ENCODE data around the gene ID3.
"Not testable (repeated sequence)": the region's sequence is repeated elsewhere in the genome, so short reads cannot be mapped to it uniquely, and the experiment has no call there.

Gene ID3

DNA sequence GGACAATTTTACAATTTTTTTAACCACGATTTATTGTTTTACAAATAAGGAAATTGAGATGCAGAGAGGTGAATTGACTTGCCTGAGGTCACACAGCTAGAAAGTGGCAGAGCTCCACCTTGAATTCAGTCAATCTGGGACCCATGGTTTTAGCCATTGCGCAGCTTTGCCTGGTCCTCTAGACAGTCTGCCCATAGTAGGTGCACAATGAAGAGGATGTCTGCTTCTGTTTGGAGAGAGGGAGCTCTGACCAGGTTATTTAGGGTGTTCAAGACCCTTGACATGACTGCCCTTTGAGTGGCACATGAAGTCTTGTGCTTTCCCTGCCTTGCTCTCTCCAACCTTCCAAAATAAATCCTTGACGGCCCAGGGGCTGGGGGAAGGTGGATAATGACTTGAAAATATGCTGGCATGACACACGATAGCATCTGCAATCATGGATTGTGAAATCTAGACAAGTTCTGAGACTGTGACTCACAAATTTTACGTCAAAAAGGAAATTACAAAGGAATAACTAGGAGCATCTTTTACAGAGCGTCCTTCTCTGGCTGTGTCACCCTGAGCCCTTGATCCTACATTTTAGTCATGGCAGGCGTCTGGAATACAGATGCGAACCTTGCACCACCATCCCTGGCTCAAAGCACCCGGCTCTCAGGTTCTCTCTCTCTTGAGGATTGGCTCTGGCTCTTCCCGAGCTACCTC lies 26.2 kb upstream of the ID3 start:
- TF ChIP-seq, protein P1, sequence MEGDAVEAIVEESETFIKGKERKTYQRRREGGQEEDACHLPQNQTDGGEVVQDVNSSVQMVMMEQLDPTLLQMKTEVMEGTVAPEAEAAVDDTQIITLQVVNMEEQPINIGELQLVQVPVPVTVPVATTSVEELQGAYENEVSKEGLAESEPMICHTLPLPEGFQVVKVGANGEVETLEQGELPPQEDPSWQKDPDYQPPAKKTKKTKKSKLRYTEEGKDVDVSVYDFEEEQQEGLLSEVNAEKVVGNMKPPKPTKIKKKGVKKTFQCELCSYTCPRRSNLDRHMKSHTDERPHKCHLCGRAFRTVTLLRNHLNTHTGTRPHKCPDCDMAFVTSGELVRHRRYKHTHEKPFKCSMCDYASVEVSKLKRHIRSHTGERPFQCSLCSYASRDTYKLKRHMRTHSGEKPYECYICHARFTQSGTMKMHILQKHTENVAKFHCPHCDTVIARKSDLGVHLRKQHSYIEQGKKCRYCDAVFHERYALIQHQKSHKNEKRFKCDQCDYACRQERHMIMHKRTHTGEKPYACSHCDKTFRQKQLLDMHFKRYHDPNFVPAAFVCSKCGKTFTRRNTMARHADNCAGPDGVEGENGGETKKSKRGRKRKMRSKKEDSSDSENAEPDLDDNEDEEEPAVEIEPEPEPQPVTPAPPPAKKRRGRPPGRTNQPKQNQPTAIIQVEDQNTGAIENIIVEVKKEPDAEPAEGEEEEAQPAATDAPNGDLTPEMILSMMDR (IDR thresholded peaks at IDR 0.05; ENCODE audit: borderline replicate concordance, control extremely low read depth, extremely low read depth, insufficient read depth, missing control alignments) = no peak
- no peak for DNase-seq (ENCODE audit: low spot score)
- in situ Hi-C loops (cut with MboI; ENCODE audit: low sequenced_read_pairs, unreplicated experiment) = no loop called here

- DNase-seq (ENCODE audit: low spot score); in situ Hi-C loops (cut with MboI; ENCODE audit: low sequenced_read_pairs, unreplicated experiment): not testable (repeated sequence)
Measured at GRCh38 chr1:23583727-23584126, 24.4 kb upstream of the ID3 start.

DNA sequence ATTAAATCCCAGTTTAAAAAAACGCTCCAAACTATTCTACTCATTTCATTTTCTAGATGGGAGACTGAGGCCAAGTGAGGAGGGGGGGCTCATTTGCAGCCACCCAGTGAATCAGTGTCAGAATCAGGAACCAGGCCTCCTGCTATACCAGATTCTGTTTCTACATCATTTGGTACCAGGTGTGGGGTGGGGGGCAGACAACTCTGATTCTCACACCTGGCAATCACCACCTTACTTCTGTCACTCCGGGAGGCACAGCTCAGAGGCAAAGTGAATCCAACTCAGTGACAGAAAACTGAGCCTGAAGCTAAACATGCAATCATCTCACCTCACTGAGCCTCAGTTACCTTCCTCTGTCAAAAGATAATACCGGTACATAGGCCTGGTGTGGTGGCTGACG lies 23.5 kb upstream of the ID3 start:
- no peak for DNase-seq (ENCODE audit: low spot score)
- TF ChIP-seq, protein P1 (IDR thresholded peaks at IDR 0.05; ENCODE audit: borderline replicate concordance, control extremely low read depth, extremely low read depth, insufficient read depth, missing control alignments) = no peak
- in situ Hi-C loops (cut with MboI; ENCODE audit: low sequenced_read_pairs, unreplicated experiment) = no loop called here

DNA sequence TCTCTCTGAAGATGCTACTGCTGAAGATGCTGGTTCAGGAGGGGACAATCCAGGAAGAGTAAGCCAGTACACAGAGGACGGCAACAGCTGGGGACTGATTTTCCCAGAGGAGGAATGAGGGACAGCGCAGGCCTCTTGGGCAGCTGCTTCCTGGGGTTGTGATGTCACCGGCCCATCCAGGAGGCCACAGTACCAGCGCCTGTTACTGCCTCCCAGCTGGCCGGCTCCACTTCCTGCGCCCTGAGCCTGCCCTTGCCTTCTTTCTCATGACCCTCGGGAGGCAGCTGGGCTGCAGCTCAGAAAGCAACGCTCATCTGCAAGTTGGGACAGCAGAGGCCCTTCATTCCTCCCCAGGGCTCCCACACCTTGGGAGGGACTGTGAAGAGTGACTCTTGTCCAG lies 21.9 kb upstream of the ID3 start:
- TF ChIP-seq, protein P1 (IDR thresholded peaks at IDR 0.05; ENCODE audit: borderline replicate concordance, control extremely low read depth, extremely low read depth, insufficient read depth, missing control alignments) = no peak
- in situ Hi-C loops (cut with MboI; ENCODE audit: low sequenced_read_pairs, unreplicated experiment) = no loop called here
- DNase-seq (ENCODE audit: low spot score) = no peak

GRCh38 chr1:23578997-23579363 lies 19.7 kb upstream of the ID3 start:
- DNase-seq (ENCODE audit: low spot score) = no peak
- TF ChIP-seq, protein P1 (IDR thresholded peaks at IDR 0.05; ENCODE audit: borderline replicate concordance, control extremely low read depth, extremely low read depth, insufficient read depth, missing control alignments) = no peak
- in situ Hi-C loops (cut with MboI; ENCODE audit: low sequenced_read_pairs, unreplicated experiment) = no loop called here

- in situ Hi-C loops (cut with MboI; ENCODE audit: low sequenced_read_pairs, unreplicated experiment) = no loop called here
- TF ChIP-seq, protein P1 (IDR thresholded peaks at IDR 0.05; ENCODE audit: borderline replicate concordance, control extremely low read depth, extremely low read depth, insufficient read depth, missing control alignments) = no peak
- DNase-seq (ENCODE audit: low spot score) = no peak
Measured at GRCh38 chr1:23578311-23578996, 19.2 kb upstream of the ID3 start.
